ENCODE measurements around the gene ATOH8.
"Not testable (repeated sequence)": the region's sequence is repeated elsewhere in the genome, so short reads cannot be mapped to it uniquely, and the experiment has no call there.

ATOH8 gene

DNA sequence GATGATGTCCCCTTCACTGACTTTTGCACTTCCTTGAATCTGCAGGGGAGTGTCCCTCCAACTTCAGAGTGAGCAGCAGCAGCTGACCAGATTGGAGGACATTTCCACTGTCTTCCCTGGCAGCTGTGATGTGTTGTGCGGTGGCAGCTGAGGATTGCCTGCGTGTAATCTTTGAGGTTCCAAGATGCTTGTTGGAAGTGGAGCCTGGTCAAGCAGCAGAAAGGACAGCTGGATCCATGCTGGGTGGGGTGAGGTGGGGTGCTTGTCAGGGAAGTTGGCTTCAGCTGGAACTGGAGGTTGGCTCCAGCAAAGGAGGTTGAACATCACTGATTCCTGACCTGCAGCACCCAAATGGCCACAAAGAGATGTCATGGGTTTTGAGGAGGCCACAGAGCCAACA, 70.2 kb downstream of the ATOH8 start:
- no peak for DNase-seq (ENCODE audit: low spot score)

DNA sequence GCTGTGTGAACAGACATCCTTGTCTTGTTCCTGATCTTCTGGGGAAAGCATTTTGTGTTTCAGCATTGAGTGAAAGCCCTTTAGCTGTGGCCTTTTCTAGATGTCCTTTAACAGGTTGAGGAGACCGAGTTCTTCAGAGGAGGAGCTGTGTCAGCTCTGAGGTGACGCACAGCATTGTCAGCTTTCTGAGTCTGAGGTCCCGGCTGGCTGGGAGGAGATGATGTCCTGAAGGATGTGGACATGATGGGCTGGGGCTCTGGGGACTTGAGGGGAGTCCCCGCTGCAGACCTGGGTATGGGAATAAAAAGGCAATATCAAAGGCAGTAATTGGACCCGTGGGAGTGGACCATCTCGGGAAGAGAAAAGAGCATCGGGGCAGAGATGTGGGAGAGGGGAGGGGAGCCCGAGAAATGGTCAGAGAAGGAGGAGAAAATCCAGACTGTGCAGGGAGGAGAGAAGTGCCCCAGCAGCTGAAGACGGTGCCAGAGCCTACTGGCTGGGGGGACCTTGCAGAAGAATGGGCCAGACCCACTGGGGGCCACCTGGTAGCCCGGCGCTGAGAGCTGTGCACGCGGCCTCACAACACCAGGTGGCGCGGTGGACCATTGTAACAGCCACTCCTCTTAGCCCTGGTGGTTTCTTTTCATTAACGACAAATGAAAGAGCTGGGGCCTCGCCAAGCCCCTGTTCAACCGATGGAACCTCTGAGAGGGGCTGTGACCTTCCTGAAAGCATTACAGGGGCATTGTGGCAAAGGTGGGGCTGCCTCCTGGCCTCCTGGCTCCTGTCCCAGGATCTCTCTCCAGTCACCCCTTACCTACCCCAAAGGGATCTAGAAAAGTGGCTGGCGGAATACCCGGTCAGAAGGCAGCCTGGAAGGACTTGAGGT, 73.4 kb downstream of the ATOH8 start:
- peak; percentile 56 for DNase-seq (ENCODE audit: low spot score)

- no peak for DNase-seq (ENCODE audit: low spot score)
These were observed 74.2 kb downstream of the ATOH8 start for GRCh38 chr2:85827879-85828569.

DNA sequence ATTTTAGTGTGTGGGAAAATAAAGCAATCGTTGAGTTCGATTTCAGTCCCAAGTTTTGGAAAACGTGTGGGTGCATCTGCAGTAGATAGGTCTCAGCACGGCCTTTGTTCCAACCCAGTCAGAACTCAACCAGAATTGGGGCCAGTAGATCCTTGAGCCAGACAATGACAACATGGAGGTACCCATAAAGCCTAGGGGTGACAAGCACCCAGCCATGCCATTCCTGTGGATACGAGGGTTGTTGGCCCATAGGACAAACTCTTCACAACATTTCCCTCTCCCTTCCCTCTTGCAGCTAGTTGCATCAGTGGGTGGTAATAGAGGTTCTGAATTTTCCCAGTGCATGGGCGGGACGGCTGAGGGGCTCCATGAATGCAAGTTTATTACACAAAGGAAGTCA, 74.9 kb downstream of the ATOH8 start:
- DNase-seq (ENCODE audit: low spot score) = no peak

DNA sequence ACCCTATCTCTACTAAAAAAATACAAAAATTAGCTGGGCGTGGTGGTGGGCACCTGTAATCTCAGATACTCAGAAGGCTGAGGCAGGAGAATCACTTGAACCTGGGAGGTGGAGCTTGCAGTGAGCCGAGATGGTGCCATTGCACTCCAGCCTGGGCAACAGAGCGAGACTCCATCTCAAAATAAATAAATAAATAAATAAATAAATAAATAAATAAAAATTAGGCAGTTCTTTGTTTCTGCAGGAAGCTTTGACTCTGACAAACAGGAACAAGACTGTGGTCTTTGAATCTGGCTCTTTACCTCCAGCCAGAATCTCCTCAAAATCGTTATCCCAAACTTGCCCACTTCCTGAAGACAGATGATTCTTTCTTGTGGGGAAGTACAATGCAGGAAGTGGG, 75.6 kb downstream of the ATOH8 start:
- DNase-seq (ENCODE audit: low spot score) = not testable (repeated sequence)

DNA sequence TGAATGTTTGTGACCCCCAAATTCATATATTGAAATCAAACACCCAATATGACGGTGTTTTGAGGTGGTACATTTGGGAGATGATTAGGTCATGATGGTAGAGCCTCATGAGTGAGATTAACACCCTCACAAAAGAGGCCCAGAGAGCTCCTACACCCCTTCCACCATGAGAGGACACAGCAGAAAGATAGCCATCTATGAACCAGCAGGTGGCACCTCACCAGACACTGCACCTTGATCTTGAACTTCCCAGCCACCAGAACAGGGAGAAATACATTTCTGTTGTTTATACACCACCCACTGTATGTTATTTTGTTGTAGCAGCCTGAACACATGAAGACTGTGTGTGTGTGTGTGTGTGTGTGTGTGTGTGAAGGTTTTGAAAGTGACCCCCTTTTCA, 76.9 kb downstream of the ATOH8 start:
- DNase-seq (ENCODE audit: low spot score) = no peak

- DNase-seq (ENCODE audit: low spot score) = no peak
These were observed 77.9 kb downstream of the ATOH8 start for GRCh38 chr2:85831735-85832134.

DNA sequence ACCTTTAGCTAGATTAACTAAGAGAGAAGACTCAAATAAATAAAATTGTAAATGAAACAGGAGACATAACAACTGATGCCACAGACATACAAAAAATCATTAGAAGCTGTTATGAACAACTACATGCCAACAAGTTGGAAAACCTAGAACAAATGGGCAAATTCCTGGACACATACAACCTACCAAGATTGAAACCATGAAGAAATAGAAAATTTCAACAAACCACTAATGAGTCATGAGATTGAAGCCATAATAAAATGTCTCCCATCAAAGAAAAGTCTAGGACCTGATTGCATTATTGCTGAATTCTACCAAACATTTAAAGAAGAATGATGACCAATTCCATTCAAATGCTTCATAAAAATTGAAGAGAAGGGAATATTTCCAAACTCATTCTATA, 80.7 kb downstream of the ATOH8 start:
- no peak for DNase-seq (ENCODE audit: low spot score)

Small RNA genes lying within 50 kb of the gene (small RNA-seq; reads per million reads assigned to genes)
- gene MIR6071 = 0 reads per million in 2 experiments
- 0 reads per million in 2 experiments for gene RN7SKP83
- gene RNU1-38P = 0.37 to 0.58 reads per million in 2 experiments

Measured in SK-N-DZ (cell line).